Activated CD4-positive, alpha-beta T cell treated with anti-CD3 and anti-CD28 coated beads, Interleukin-2, Interleukin-6, amounts not matched to agents 100 ng/mL and 50 ng/mL, durations not matched to agents 16 hours and 8 hours (primary cell): ENCODE data around the gene SPANXN2.
"Not testable (repeated sequence)": the region's sequence is repeated elsewhere in the genome, so short reads cannot be mapped to it uniquely, and the experiment has no call there.

Experiments used
- DNase-seq: peaks from one replicate; pipeline ENCODE4 v3.0.0-alpha.2; 2020

The SPANXN2 gene

GRCh38 chrX:143720652-143721051, at the start of gene SPANXN2:
TSS of gene SPANXN2 (minus strand) at chrX:143720752. CDS start at chrX:143720668, 84 bp downstream.
- not testable (repeated sequence) for DNase-seq

- DNase-seq = no peak
These were observed 48.4 kb upstream of the SPANXN2 start for GRCh38 chrX:143768976-143769375.

- DNase-seq = not testable (repeated sequence)
These were observed 47.2 kb upstream of the SPANXN2 start for GRCh38 chrX:143767789-143768188.

GRCh38 chrX:143757887-143758286, 37.3 kb upstream of the SPANXN2 start:
- no peak for DNase-seq

- DNase-seq = no peak
These were observed 36.8 kb upstream of the SPANXN2 start for GRCh38 chrX:143757375-143757774.

GRCh38 chrX:143754183-143754582, 33.6 kb upstream of the SPANXN2 start:
- no peak for DNase-seq

- no peak for DNase-seq
These were observed 13.3 kb upstream of the SPANXN2 start for GRCh38 chrX:143733866-143734265.

GRCh38 chrX:143726296-143726695, 5.7 kb upstream of the SPANXN2 start:
- no peak for DNase-seq

- no peak for DNase-seq
These were observed 19.1 kb downstream of the SPANXN2 start for GRCh38 chrX:143701460-143701859.

- no peak for DNase-seq
These were observed 25.7 kb downstream of the SPANXN2 start for GRCh38 chrX:143694885-143695284.

- no peak for DNase-seq
These were observed 37.1 kb downstream of the SPANXN2 start for GRCh38 chrX:143683486-143683885.

- no peak for DNase-seq
These were observed 45.6 kb downstream of the SPANXN2 start for GRCh38 chrX:143674926-143675325.

- no peak for DNase-seq
These were observed 51.2 kb downstream of the SPANXN2 start for GRCh38 chrX:143669395-143669794.

GRCh38 chrX:143664302-143664701, 56.2 kb downstream of the SPANXN2 start:
- DNase-seq = peak; percentile 8

- no peak for DNase-seq
These were observed 56.8 kb downstream of the SPANXN2 start for GRCh38 chrX:143663755-143664154.
